ENCODE data around the gene GCSH.

The GCSH gene

GRCh38 chr16:81077076-81077940, 18.9 kb downstream of the GCSH start, which contains the start of gene C16orf46:
Gene C16orf46, minus strand, starts transcription at chr16:81077238. Its CDS starts 13,283 bp downstream, at chr16:81063955.
- peak within 1 kb of the TSS; percentile 81 for H3K27ac ChIP-seq

GRCh38 chr16:81076566-81077075, 19.6 kb downstream of the GCSH start:
- Histone ChIP-seq H3K36me3 (no peaks in the 10 kb centered on the region), H3K27me3 (ENCODE audit: insufficient read depth, low read depth, severe bottlenecking) (no peaks in the 10 kb centered on the region), H3K27ac (peak overlapping the region; percentile 81), H3K9me3 (ENCODE audit: severe bottlenecking) (no peaks in the 10 kb centered on the region), H3K4me3 (ENCODE audit: low read depth, low read length) (peak overlapping the region; percentile 67)
- DNase-seq: peak; percentile 76
- no peak for TF ChIP-seq CTCF (IDR thresholded peaks at IDR 0.05; ENCODE audit: low read depth, low read length)

More at GRCh38 chr16:81077076-81077940, 18.9 kb downstream of the GCSH start, which contains the start of gene C16orf46:
- peak; percentile 91 for DNase-seq
- Histone ChIP-seq H3K36me3 (no peaks in the 10 kb centered on the region), H3K27me3 (ENCODE audit: insufficient read depth, low read depth, severe bottlenecking) (no peaks in the 10 kb centered on the region), H3K9me3 (ENCODE audit: severe bottlenecking) (no peaks in the 10 kb centered on the region), H3K4me3 (ENCODE audit: low read depth, low read length) (peak within 1 kb of the TSS; percentile 67)
- TF ChIP-seq CTCF (IDR thresholded peaks at IDR 0.05; ENCODE audit: low read depth, low read length): no peak

- no peak for TF ChIP-seq CTCF (IDR thresholded peaks at IDR 0.05; ENCODE audit: low read depth, low read length)
- H3K36me3 ChIP-seq: no peaks in the 10 kb centered on the region
- no peak overlapping the region for H3K27ac ChIP-seq
- no peak overlapping the region for H3K4me3 ChIP-seq (ENCODE audit: low read depth, low read length)
- no peaks in the 10 kb centered on the region for H3K9me3 ChIP-seq (ENCODE audit: severe bottlenecking)
- no peaks in the 10 kb centered on the region for H3K27me3 ChIP-seq (ENCODE audit: insufficient read depth, low read depth, severe bottlenecking)
- DNase-seq: no peak
Measured at GRCh38 chr16:81073560-81074330, 22.4 kb downstream of the GCSH start.

GRCh38 chr16:81071805-81072204, 24.4 kb downstream of the GCSH start:
- Histone ChIP-seq H3K27ac (no peak overlapping the region), H3K36me3 (no peaks in the 10 kb centered on the region), H3K4me3 (ENCODE audit: low read depth, low read length) (no peak overlapping the region), H3K27me3 (ENCODE audit: insufficient read depth, low read depth, severe bottlenecking) (no peaks in the 10 kb centered on the region), H3K9me3 (ENCODE audit: severe bottlenecking) (no peaks in the 10 kb centered on the region)
- no peak for TF ChIP-seq CTCF (IDR thresholded peaks at IDR 0.05; ENCODE audit: low read depth, low read length)
- DNase-seq: no peak

- Histone ChIP-seq H3K36me3 (no peaks in the 10 kb centered on the region), H3K9me3 (ENCODE audit: severe bottlenecking) (no peaks in the 10 kb centered on the region)
- no peak for TF ChIP-seq CTCF (IDR thresholded peaks at IDR 0.05; ENCODE audit: low read depth, low read length)
Measured at GRCh38 chr16:81070979-81071378, 25.2 kb downstream of the GCSH start.

More at GRCh38 chr16:81070979-81071378, 25.2 kb downstream of the GCSH start:
- Histone ChIP-seq H3K27ac (no peak overlapping the region), H3K27me3 (ENCODE audit: insufficient read depth, low read depth, severe bottlenecking) (no peaks in the 10 kb centered on the region), H3K4me3 (ENCODE audit: low read depth, low read length) (no peak overlapping the region)
- DNase-seq: no peak
